KMS-11 (cell line): ENCODE data around the gene RPLP2.
A peak's percentile ranks its signal among the peaks of the same experiment; 100 is the strongest.

Experiments
- H2AFZ ChIP-seq: fragments of 200-600 bp; sonication (generic); 2 replicates; pipeline ENCODE4 v1.6.1; 2016; ENCODE audit warnings: antibody characterized with exemption, mixed run types, low read depth
- H3K27ac ChIP-seq: fragments of 200-600 bp; sonication (generic); 2 replicates; pipeline ENCODE4 v1.6.1; 2016; ENCODE audit warnings: mild to moderate bottlenecking, mixed run types
- H3K27me3 ChIP-seq: fragments of 200-600 bp; sonication (generic); 2 replicates; pipeline ENCODE4 v1.6.1; 2017; ENCODE audit warnings: mild to moderate bottlenecking, low read depth, mixed run types, moderate library complexity; ENCODE audit not compliant: insufficient read depth
- H3K36me3 ChIP-seq: fragments of 200-600 bp; sonication (generic); 2 replicates; pipeline ENCODE4 v1.6.1; 2017; ENCODE audit warnings: mild to moderate bottlenecking, mixed run types; ENCODE audit not compliant: insufficient read depth
- H3K4me1 ChIP-seq: fragments of 200-600 bp; sonication (generic); 2 replicates; pipeline ENCODE4 v1.6.1; 2016; ENCODE audit warnings: mild to moderate bottlenecking, low read depth, mixed run types; ENCODE audit not compliant: poor library complexity, severe bottlenecking
- H3K4me2 ChIP-seq: fragments of 200-600 bp; sonication (generic); 2 replicates; pipeline ENCODE4 v1.7.0; 2016; ENCODE audit warnings: mild to moderate bottlenecking, mixed run types
- H3K4me3 ChIP-seq: fragments of 200-600 bp; sonication (generic); IDR thresholded peaks from 2 replicates; pipeline ENCODE4 v1.6.1; 2017; ENCODE audit warnings: low read depth, low read length, mixed read lengths; ENCODE audit not compliant: insufficient read depth
- H3K79me2 ChIP-seq: fragments of 200-600 bp; sonication (generic); 2 replicates; pipeline ENCODE4 v1.6.1; 2016; ENCODE audit warnings: low read depth, mixed run types; ENCODE audit not compliant: insufficient read depth
- H3K9ac ChIP-seq: fragments of 200-600 bp; sonication (generic); 2 replicates; pipeline ENCODE4 v1.6.1; 2016; ENCODE audit warnings: mild to moderate bottlenecking, mixed run types
- H4K20me1 ChIP-seq: fragments of 200-600 bp; sonication (generic); 2 replicates; pipeline ENCODE4 v1.6.1; 2016; ENCODE audit warnings: mild to moderate bottlenecking, mixed run types; ENCODE audit not compliant: insufficient read depth
- CTCF ChIP-seq: fragments of 200-600 bp; sonication (generic); conservative IDR thresholded peaks from 2 replicates; pipeline ENCODE4 v1.6.1; 2017; ENCODE audit warnings: low read depth, mild to moderate bottlenecking, antibody characterized with exemption, low read length, moderate library complexity, mixed read lengths

RPLP2 gene

GRCh38 chr11:833114-833791 lies 23.5 kb downstream of the RPLP2 start:
- H3K79me2 ChIP-seq = no peaks in the 10 kb centered on the region
- H3K36me3 ChIP-seq = no peaks in the 10 kb centered on the region
- H3K27ac ChIP-seq = no peak overlapping the region
- H3K4me1 ChIP-seq = peaks cover 45% of the 10 kb centered on the region
- no peaks in the 10 kb centered on the region for H4K20me1 ChIP-seq
- no peak for TF ChIP-seq CTCF
- H3K4me2 ChIP-seq = peak overlapping the region; percentile 68
- H2AFZ ChIP-seq = no peak overlapping the region
- peak overlapping the region; percentile 49; the same call in 1 of the 2 replicates for H3K9ac ChIP-seq
- no peak overlapping the region for H3K4me3 ChIP-seq
- H3K27me3 ChIP-seq = peaks cover 34% of the 10 kb centered on the region

- peak overlapping the region; percentile 68 for H3K4me2 ChIP-seq
- H2AFZ ChIP-seq = no peak overlapping the region
- no peak overlapping the region for H3K9ac ChIP-seq
- H3K4me1 ChIP-seq = peaks cover 38% of the 10 kb centered on the region
- H3K36me3 ChIP-seq = no peaks in the 10 kb centered on the region
- peaks cover 28% of the 10 kb centered on the region for H3K27me3 ChIP-seq
- no peak overlapping the region for H3K4me3 ChIP-seq
- H4K20me1 ChIP-seq = no peaks in the 10 kb centered on the region
- no peak overlapping the region for H3K27ac ChIP-seq
- TF ChIP-seq CTCF = no peak
- H3K79me2 ChIP-seq = no peaks in the 10 kb centered on the region
Observed at GRCh38 chr11:833849-834311, 24.1 kb downstream of the RPLP2 start.

- Histone ChIP-seq H3K4me3 (no peak overlapping the region), H4K20me1 (no peaks in the 10 kb centered on the region), H2AFZ (no peak overlapping the region), H3K4me2 (no peak overlapping the region), H3K4me1 (peaks cover 31% of the 10 kb centered on the region), H3K79me2 (no peaks in the 10 kb centered on the region), H3K27me3 (peaks cover 20% of the 10 kb centered on the region), H3K9ac (no peak overlapping the region), H3K36me3 (no peaks in the 10 kb centered on the region), H3K27ac (no peak overlapping the region)
- TF ChIP-seq CTCF = no peak
Observed at GRCh38 chr11:834371-835316, 24.9 kb downstream of the RPLP2 start.

- Histone ChIP-seq H3K9ac (no peak overlapping the region), H3K4me3 (no peak overlapping the region), H3K27me3 (peaks cover 10% of the 10 kb centered on the region; the same call in 1 of the 2 replicates), H3K79me2 (peaks cover 6% of the 10 kb centered on the region), H3K36me3 (no peaks in the 10 kb centered on the region), H3K4me1 (peaks cover 23% of the 10 kb centered on the region), H4K20me1 (0 out of 2 replicates have a peak, but pooled peaks cover 4% of the 10 kb centered on the region), H2AFZ (no peak overlapping the region), H3K27ac (no peak overlapping the region), H3K4me2 (no peak overlapping the region)
- TF ChIP-seq CTCF = no peak
Observed at GRCh38 chr11:836274-836673, 26.5 kb downstream of the RPLP2 start.
